T follicular helper cell (primary cell): ENCODE results near the gene TMEM132D.
"Not testable (repeated sequence)": the region's sequence is repeated elsewhere in the genome, so short reads cannot be mapped to it uniquely, and the experiment has no call there.

ENCODE experiments used
- DNase-seq: peaks from one replicate; pipeline ENCODE4 v3.0.0-alpha.2; 2020; ENCODE audit warnings: low read depth
- total RNA-seq, 2 experiments: gene quantifications; one replicate each; lab custom pipeline; 2026; lab: John Stamatoyannopoulos, UW

TMEM132D gene
- 0 reads per million in 2 experiments for total RNA-seq

DNA sequence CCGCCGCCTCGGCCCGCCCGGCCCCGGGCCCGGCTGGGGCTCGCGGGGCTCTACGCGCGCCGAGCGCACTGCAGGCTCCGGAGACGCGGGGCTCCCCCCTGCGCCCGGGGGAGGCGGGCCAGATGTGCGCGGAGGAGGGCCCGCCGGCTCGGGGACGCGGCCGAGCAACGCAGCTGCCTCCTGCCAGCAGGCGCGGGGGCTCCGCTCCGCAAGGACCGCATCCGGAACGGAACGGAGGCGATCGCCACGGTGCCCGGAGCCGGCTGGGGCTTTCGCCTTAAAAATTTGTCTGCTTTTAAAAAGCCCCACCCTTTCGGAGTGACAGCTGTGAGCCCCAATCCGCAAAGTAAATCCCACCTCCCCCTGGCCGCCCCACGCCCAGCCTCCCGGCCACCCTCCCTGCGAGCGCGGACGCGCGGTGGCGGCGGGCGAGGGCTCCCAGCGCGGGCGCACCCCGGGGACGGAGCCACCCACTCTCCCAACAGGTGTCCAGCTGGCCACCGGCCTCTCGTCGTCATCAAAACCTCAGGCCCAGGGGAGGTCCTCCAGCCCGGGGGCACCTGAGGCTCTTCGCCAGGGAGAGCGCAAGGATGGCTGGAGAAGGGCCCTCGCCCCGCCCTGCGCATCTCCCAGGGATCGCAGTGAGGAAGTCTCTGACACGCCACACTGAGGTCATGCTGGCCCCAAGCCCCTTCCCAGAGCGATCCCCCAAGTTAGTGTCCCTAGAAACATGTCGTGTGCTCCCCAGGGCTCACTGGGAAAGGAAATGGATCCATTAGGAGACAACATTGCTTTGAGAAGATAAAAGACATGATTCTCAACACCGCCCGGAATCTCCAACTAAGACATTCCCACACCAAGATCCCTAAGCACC is at the start of gene TMEM132D:
Gene TMEM132D (minus strand): TSS at position 70 of the 874 bp plus-strand sequence.
- DNase-seq: no peak

DNA sequence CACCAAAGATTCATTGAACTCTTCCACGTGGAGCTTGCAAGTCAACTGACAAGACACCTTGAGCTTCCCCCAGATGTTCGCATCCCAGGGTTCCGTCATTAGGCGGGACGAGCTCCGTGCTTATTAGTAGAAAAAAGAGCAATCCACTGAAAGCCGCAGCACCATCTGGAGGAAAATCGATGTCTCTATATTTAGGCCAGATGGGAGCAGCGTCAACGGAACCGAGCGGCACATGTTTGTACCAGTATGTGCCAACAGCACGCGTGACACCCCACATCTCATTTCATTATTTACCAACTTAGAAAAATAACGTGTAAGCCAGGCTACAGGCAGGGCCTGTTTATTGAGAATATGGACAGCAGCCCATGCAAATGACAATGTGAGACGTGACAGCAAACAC is 45.8 kb upstream of the TMEM132D start:
- DNase-seq: no peak

DNA sequence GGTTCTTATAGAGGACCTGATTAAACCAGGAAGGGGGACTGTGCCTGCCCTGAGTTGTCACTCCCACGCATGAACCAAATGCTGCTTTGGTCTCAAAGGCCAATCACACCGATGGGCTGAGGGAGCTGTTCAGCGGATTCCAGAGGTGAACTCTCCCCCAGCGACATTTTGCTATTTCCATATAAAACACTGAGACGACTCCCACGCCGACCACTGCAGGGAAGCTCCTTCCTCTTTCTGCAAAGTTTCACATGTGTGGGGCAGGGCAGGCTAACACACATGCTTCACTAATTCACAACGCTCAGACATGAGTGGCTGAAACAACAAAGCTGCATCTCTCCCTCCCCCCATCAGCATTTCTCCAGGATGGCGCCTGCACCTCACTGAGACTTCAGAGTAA is 37.8 kb upstream of the TMEM132D start:
- no peak for DNase-seq

DNA sequence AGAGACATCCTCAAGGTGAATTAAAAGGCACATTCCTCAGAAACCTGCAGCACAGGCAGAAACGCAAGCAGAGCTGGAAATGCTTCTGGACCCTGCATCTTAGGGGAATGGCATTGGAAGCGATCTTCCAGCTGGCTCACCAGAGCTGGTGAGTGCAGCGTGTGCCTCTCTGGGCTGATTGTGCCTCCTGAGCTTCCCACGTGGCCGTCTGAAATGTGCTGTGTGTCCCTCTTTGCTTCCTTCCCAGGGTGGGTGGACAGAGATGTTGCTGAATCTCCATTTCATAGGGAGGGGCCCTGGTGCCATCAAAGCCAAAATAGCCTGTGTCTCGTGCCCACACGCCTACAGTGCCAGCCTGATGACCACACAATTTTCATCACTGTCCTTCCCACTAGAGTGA is 34.3 kb upstream of the TMEM132D start:
- DNase-seq: no peak

DNA sequence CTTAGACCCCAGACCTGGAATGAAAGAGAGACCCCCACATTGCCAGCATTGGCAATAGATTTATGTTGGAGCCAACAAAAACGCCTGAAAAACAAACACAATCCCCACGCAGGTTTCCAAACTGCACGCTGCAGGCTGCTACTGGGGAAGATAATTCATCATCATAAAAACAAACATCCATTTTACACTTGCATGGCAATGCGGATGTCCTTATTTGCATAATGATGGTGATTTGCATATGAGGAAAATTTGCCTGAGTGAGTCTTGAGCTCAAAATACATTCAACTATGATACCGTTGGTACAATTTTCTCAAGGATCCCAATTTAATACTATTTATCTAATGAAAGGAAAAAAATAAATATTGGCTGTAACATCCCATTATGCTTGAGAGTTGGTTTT is 33.6 kb upstream of the TMEM132D start:
- no peak for DNase-seq

DNA sequence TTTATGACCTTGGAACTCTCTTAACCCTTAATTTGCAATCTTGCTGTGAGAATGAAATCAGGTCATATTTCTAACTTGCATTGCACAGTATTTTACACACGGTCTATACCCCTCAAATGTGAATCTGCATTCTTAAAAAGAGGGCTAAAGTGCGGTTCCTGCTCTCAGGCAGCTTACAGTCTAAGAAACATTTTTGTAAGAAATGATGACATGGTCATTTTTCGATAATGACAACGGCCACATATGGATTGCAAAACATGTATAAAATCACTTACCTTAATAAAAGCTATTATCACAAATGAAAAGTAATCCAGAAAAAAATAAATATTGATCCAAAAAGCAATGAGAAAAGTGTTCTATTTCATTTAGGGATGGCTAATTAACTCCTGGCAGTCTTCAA is 24.8 kb upstream of the TMEM132D start:
- no peak for DNase-seq

DNA sequence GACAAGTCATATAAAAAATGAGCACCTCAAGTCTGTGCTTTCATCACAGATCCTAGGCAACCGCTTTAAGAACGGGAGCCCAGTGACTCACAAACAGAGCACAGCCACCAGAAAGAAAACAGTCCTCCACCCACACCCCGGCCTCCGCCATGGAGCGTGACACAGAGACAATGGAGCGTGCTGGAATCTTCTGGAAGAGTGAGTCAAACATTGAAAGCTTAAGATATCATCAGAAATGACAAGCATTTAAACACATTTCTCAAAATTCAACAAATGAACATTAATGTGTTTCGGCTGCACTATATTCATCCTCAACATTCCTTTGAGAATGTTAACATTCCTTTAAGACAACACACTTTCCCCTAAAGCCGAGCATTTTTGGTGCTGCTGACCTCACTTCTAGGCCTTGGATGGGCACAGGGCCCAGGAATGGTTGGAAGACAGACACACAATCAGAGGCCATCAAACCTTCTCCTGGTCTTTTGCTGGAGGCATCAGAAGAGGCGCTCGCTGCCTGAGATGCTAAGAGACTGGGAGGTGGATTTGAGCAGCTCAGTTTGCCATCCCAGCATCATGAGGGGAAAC is 23.6 kb upstream of the TMEM132D start:
- no peak for DNase-seq

DNA sequence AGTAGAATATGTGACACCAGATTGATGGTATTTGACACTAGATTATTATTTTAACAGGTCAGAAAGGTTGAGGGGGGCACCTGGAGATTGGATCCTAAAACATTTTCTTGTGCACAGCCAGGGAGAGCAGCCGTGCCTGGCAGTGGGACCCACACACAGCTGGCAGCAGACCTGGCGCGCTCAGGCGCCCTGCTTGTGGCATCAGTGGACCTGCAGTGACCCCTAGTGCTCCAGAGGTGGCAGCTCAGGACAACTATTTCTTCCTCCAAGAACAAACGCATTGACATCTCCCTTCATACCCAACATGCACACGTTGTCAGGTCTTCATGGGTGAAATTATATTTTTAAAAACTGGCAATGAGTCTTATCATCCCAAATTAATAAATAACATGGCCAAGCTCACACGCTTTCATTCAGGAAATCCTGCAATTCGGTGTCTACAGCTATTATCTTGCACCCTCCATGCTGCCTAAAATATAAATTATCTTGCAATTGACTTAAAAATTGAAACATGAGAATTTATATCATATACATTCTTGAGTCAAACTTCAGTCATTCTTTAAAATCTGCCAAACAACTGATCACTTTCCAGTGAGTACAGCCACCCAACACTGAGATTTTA is 7.7 kb upstream of the TMEM132D start:
- DNase-seq: no peak

DNA sequence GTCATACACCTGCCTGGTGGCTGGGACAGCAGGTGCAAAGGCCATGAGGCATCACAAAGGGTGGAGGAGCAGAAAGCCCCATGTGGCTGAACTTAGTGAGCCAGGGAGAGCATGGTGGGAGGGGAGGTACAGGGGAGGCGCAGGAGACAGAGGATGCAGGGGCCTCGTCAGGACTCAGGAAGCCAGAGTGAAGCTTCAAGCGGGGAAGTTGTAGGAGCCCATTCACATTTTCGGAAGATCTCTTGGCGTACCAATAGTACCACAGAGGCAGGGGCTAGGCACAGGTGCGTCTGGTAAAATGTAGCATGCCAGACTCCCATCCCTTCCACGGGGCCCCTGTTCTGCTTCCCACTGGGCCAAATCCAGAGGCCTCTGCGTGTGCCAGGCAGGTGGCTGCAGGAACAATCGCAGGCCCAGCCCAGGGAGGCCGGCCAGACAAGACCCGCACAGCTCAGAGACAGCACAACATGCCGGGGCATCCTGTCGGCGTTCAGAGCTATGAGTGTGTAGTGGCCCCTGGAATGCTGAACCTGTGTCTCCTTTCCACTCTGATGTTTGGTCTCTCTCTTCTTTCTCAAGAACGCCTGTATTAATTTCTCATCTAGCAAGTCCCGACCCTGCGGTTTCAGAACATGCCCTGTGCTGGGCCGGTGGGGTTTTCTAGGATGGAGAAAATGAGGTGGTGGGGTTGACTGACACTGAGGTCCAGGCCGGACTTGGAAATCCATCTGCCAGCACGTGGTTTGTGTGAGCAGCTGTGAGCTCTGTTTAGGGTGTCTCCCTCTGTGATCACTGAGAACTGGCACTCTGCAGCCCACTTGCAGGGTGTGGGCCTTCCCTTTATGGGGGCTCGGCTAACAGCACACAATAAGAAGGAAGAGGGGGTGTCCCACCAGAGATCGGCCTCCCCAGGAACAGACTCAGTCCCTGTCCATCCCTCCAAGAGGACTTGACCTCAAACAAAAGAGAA is 5.5 kb upstream of the TMEM132D start:
- no peak for DNase-seq

DNA sequence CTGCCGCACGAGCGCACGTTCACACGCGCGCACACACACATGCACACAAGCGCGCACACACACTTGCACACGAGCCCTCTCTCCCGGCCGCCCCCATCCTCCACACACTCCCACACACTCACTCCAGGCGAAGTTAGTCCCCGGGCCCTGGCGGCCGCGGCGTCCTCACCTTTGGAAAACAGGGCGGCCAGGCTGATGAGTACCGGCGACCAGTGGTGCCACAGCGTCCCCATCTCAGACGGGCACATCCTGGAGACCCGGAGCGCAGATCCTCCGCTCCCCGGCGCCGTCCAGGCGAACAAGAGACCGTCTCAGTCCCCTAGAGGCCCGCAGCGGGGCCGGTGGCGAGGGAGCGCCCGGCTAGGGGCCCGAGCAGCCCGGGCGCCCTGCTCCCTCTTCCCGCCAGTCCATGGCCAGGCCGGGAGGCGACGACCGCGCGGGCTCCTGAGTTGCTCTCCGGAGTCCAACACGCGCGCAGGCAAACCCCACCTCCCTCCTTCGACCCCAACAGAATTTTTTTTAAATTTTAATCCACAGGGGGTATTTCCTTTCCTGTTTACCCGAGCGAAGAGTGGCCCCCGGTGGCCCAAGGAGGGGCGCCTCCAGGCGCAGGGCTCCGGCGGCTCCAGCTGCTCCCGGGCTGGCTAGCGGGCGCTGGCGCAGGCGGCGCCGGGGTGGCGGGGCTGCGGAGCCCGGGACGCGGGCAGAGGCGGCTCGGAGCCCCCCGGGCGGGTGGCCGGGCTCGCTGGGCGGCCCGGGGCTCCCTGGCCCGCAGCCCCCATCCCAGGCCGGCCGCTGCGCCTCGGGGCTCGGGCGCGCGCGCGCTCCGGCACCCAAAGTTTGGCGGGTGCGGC is 506 bp downstream of the TMEM132D start:
- no peak for DNase-seq

DNA sequence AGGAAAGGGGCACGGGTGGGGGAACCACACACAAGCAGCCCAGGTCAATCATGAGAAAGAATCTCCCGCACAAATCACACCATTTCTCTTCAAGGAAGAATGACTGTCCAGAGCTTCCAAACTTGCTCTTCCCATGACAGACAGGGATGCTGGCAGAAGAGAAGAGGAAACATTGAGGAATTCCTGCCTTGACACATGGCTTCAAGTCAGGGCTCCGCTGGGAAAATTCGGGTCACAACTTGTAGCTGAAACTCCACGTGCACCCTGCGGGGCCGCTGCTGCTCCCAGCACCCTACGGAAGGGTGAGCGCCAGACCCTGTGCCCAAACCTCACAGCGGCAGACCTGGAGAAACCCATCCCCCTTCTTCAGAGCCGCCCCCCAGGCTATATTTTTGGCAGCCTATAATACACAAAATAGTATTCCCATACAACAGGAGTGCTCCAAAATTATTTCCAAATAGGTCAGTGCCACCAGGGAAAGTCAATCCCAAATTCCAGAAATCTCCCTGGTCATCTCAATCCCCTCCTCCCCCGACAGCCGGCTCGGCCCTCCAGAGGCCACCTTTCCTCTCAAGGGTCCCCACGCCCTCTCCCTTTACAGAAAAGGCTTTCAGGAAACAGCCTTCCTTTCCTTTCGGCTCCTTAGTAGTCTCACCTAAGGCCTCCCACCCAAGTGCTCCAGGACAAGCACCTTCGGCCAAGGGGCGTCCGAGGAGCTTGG is 1.3 kb downstream of the TMEM132D start:
- no peak for DNase-seq

DNA sequence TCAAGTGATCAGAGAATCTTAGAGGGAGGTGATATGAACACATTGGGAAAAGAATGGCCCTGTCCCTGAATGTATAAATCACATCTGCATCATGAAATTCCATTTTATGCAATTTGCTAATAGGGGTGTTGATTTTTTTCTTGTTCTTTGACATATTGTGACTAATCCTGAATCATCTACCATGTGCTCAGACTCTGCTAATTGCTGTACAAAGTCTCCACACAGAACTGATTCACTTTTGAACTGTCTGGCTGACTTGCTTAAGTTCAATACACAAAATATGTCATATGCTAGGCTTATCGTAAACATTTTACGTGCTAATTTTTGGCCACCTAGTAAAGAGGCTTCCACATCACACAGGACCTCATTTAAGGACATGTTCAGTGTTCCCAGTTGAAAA is 2.6 kb downstream of the TMEM132D start:
- no peak for DNase-seq

DNA sequence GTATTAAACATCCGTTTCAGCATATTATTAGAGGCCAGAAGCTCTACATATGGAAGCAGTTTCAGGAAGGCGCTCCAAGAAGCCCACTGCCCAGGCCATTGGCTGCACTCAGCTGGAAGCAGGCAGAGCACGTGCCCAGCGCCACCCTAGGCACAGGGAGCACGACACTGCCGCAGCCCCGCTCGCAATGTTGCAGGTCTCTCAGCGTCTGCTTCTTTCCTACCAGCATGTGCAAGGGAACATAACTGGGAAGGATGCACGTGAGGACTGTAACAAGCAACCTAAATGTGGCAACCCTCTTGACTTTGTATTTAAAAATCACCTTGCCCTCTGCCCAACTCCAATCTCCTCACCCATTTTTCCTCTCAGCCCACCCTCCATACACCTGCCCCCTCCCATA is 3.5 kb downstream of the TMEM132D start:
- DNase-seq: no peak

DNA sequence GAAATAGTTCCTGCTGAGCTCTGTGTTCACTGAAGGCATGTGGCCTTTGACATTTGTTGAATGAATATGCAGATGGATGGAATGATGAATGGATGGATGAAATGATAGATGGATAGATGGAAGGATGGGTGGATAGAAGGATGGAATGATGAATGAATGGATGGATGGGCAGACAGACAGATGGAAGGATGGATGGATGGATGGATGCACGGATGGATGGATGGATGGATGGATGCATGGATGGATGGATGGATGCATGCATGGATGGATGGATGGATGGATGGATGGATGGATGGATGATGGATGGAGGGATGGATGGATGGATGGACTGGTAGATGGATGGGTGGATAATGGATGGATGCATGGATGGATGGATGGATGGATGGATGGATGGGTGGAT is 4.8 kb downstream of the TMEM132D start:
- DNase-seq: not testable (repeated sequence)

DNA sequence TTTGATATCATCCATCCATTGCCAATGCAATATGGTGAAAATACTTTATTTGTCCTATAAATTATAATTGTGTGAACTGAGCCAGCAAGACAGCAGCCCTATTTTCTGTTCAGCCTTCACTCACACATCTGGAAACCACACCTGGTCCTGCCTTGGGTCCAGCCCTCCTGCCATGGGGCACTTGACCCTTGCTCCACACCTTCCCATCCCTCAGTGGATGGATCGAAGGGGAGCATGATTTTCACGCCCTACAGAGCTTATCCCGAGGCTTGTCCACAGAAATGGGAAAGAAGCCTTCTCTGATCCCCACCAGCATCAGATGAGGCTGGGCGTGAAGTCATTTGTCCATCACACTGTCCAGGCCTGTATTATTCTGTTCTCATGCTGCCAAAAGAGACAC is 10.1 kb downstream of the TMEM132D start:
- no peak for DNase-seq

DNA sequence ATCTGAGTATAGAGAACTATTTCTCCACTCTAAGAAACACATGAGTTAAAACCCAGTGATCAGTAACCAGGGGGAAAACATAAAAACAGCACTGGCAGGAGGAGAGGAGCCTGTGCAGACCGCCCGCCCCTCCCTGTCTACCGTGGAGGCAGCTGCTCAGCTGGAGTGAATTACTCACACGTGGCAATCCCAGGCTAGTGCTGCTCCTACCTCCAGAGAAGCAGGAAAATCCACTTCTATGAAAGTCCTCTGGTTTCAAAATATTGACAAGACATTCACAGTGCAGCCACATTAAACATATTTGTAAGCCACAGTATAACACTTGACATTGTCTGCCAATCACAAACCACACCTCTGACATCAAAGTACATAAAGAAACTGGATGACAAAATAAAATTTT is 16.7 kb downstream of the TMEM132D start:
- DNase-seq: no peak

DNA sequence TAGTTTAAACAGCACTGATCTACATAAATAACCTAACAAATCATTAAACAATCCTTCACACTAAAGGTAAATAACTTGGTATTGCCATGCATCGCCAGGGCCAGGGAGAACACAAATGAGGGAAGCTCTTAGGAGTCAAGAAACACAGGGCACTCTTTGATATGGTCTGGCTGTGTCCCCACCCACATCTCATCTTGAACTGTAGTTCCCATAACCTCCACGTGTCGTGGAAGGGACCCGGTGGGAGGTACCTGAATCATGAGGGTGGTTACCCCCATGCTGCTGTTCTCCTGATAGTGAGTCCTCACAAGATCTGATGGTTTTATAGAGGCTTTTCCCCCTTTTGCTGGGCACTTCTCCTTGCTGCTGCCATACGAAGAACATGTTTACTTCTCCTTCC is 17.3 kb downstream of the TMEM132D start:
- DNase-seq: no peak

DNA sequence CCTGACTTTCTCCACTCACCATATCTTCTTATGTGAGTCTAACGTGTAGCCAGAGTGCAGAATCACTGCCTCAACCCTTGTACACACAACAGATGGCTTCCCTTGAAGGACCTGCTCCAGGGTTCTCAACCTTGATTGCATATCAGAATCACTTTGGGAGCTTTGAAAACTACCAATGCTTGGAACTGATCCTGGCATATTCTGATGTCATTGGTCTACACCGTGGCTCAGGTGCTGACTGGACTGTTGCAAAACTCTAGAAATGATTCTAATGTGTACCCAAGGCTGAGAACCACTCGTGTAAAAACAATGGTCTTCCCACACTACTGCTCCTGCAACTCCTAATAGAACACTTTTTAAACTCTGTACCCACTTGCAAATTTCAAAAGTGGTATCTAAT is 18.5 kb downstream of the TMEM132D start:
- no peak for DNase-seq

DNA sequence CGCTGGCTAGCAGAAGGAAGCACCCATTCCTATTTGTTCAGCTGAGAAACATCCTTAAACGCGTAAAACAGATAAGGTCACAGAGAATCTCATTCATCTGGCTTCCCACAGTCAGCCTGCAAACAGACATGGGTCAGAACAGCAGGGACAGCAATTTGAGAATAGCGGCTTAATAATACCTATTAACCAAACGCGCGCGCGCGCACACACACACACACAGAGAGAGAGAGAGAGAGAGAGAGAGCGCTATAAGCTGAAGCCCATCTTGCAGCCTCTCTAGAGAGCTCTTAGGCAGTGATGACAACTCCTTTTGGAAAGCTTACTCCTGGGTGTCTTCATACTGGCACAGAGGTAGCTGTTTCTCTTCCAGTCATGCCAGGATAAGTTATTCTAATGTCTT is 26.4 kb downstream of the TMEM132D start:
- DNase-seq: no peak

DNA sequence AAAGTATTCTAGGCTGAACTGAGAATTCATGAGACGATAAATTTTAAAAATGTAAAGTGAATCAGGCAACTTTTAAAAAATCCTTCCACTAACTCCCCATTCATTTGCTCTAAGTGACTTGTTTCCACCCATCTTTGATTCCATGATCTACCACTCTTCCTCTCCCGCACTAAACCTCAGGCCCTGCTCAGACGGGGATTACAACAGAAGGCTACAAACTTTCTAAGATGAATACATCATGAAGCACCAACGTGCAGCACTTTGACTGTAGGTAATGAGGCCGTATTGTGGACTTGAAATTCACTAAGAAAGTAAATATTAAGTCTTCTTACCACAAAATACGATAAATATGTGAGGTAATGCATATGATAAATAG is 30.0 kb downstream of the TMEM132D start:
- DNase-seq: no peak
